BLaER1 (cell line): Measurements from ENCODE around the gene DCDC1.

Experiments used
- H3K27ac ChIP-seq: shearing (Covaris generic); formaldehyde crosslinking; 2 replicates; pipeline ENCODE4 v1.8.1; 2022
- H3K27me3 ChIP-seq: shearing (Covaris generic); formaldehyde crosslinking; 2 replicates; pipeline ENCODE4 v1.8.1; 2022
- H3K36me3 ChIP-seq: shearing (Covaris generic); formaldehyde crosslinking; 2 replicates; pipeline ENCODE4 v1.8.1; 2022
- H3K4me1 ChIP-seq: shearing (Covaris generic); formaldehyde crosslinking; 2 replicates; pipeline ENCODE4 v1.8.1; 2022
- H3K4me2 ChIP-seq: shearing (Covaris generic); formaldehyde crosslinking; 2 replicates; pipeline ENCODE4 v1.8.1; 2022
- H3K4me3 ChIP-seq: shearing (Covaris generic); formaldehyde crosslinking; 2 replicates; pipeline ENCODE4 v1.8.1; 2022
- H3K9ac ChIP-seq: shearing (Covaris generic); formaldehyde crosslinking; 2 replicates; pipeline ENCODE4 v1.8.1; 2022
- H3K9me3 ChIP-seq: shearing (Covaris generic); formaldehyde crosslinking; 2 replicates; pipeline ENCODE4 v1.8.1; 2022
- H4K20me1 ChIP-seq: shearing (Covaris generic); formaldehyde crosslinking; 2 replicates; pipeline ENCODE4 v1.8.1; 2022
- Cebpa-rat ChIP-seq: shearing (Covaris generic); IDR thresholded peaks from 2 replicates; pipeline ENCODE4 v1.8.1; 2022

Gene DCDC1

GRCh38 chr11:31060880-31061279, 308.7 kb downstream of the DCDC1 start:
- H3K9ac ChIP-seq = no peak overlapping the region
- no peak overlapping the region for H3K27ac ChIP-seq
- TF ChIP-seq Cebpa-rat = no peak
- no peak overlapping the region for H3K4me2 ChIP-seq
- H3K36me3 ChIP-seq = no peaks in the 10 kb centered on the region
- H3K9me3 ChIP-seq = no peaks in the 10 kb centered on the region
- no peaks in the 10 kb centered on the region for H4K20me1 ChIP-seq
- no peaks in the 10 kb centered on the region for H3K4me1 ChIP-seq
- H3K4me3 ChIP-seq = no peak overlapping the region
- H3K27me3 ChIP-seq = no peaks in the 10 kb centered on the region

GRCh38 chr11:31059529-31059928, 310.0 kb downstream of the DCDC1 start:
- H3K27me3 ChIP-seq = no peaks in the 10 kb centered on the region
- TF ChIP-seq Cebpa-rat = no peak
- H3K36me3 ChIP-seq = no peaks in the 10 kb centered on the region
- H4K20me1 ChIP-seq = no peaks in the 10 kb centered on the region
- no peak overlapping the region for H3K4me2 ChIP-seq
- no peak overlapping the region for H3K9ac ChIP-seq
- no peak overlapping the region for H3K27ac ChIP-seq
- no peaks in the 10 kb centered on the region for H3K4me1 ChIP-seq
- H3K9me3 ChIP-seq = no peaks in the 10 kb centered on the region
- H3K4me3 ChIP-seq = no peak overlapping the region

GRCh38 chr11:31050061-31050765, 319.3 kb downstream of the DCDC1 start:
- no peak overlapping the region for H3K4me3 ChIP-seq
- no peak overlapping the region for H3K27ac ChIP-seq
- H3K4me2 ChIP-seq = 0 out of 2 replicates have a peak overlapping the region, but pooled peaks have one; percentile 9
- no peaks in the 10 kb centered on the region for H3K36me3 ChIP-seq
- peaks cover 14% of the 10 kb centered on the region for H3K9me3 ChIP-seq
- no peak for TF ChIP-seq Cebpa-rat
- H3K4me1 ChIP-seq = peaks cover 7% of the 10 kb centered on the region
- H4K20me1 ChIP-seq = no peaks in the 10 kb centered on the region
- no peaks in the 10 kb centered on the region for H3K27me3 ChIP-seq
- no peak overlapping the region for H3K9ac ChIP-seq

GRCh38 chr11:31045335-31045734, 324.2 kb downstream of the DCDC1 start:
- Histone ChIP-seq H3K9me3 (no peaks in the 10 kb centered on the region), H3K9ac (no peak overlapping the region), H3K36me3 (no peaks in the 10 kb centered on the region), H3K4me2 (no peak overlapping the region), H3K27ac (no peak overlapping the region), H3K4me1 (peaks cover 3% of the 10 kb centered on the region), H3K4me3 (no peak overlapping the region), H3K27me3 (no peaks in the 10 kb centered on the region), H4K20me1 (no peaks in the 10 kb centered on the region)
- no peak for TF ChIP-seq Cebpa-rat

- Histone ChIP-seq H3K4me1 (no peaks in the 10 kb centered on the region), H3K27me3 (no peaks in the 10 kb centered on the region), H3K4me2 (no peak overlapping the region), H4K20me1 (no peaks in the 10 kb centered on the region), H3K36me3 (no peaks in the 10 kb centered on the region), H3K4me3 (no peak overlapping the region), H3K27ac (no peak overlapping the region), H3K9ac (no peak overlapping the region), H3K9me3 (no peaks in the 10 kb centered on the region)
- TF ChIP-seq Cebpa-rat = no peak
These were observed 339.3 kb downstream of the DCDC1 start for GRCh38 chr11:31030138-31030792.

- Histone ChIP-seq H3K9me3 (no peaks in the 10 kb centered on the region), H3K27me3 (no peaks in the 10 kb centered on the region), H3K9ac (no peak overlapping the region), H3K4me2 (no peak overlapping the region), H3K4me1 (no peaks in the 10 kb centered on the region), H3K27ac (no peak overlapping the region), H4K20me1 (no peaks in the 10 kb centered on the region), H3K36me3 (no peaks in the 10 kb centered on the region), H3K4me3 (no peak overlapping the region)
- no peak for TF ChIP-seq Cebpa-rat
These were observed 343.2 kb downstream of the DCDC1 start for GRCh38 chr11:31026315-31026714.

GRCh38 chr11:31022080-31022479, 347.5 kb downstream of the DCDC1 start:
- Histone ChIP-seq H3K9ac (no peak overlapping the region), H3K27ac (no peak overlapping the region), H3K4me2 (no peak overlapping the region), H3K36me3 (no peaks in the 10 kb centered on the region), H3K4me3 (no peak overlapping the region), H4K20me1 (no peaks in the 10 kb centered on the region), H3K9me3 (no peaks in the 10 kb centered on the region), H3K27me3 (no peaks in the 10 kb centered on the region), H3K4me1 (no peaks in the 10 kb centered on the region)
- TF ChIP-seq Cebpa-rat = no peak

- H4K20me1 ChIP-seq = no peaks in the 10 kb centered on the region
- H3K9ac ChIP-seq = no peak overlapping the region
- H3K27me3 ChIP-seq = no peaks in the 10 kb centered on the region
- TF ChIP-seq Cebpa-rat = no peak
- no peak overlapping the region for H3K4me3 ChIP-seq
- H3K4me1 ChIP-seq = no peaks in the 10 kb centered on the region
- H3K27ac ChIP-seq = no peak overlapping the region
- no peaks in the 10 kb centered on the region for H3K9me3 ChIP-seq
- no peaks in the 10 kb centered on the region for H3K36me3 ChIP-seq
- no peak overlapping the region for H3K4me2 ChIP-seq
These were observed 349.8 kb downstream of the DCDC1 start for GRCh38 chr11:31019786-31020185.

GRCh38 chr11:31005202-31005601, 364.3 kb downstream of the DCDC1 start:
- no peak for TF ChIP-seq Cebpa-rat
- no peak overlapping the region for H3K9ac ChIP-seq
- no peaks in the 10 kb centered on the region for H3K4me1 ChIP-seq
- H3K4me2 ChIP-seq = no peak overlapping the region
- H4K20me1 ChIP-seq = no peaks in the 10 kb centered on the region
- H3K27ac ChIP-seq = no peak overlapping the region
- H3K9me3 ChIP-seq = no peaks in the 10 kb centered on the region
- H3K27me3 ChIP-seq = no peaks in the 10 kb centered on the region
- H3K36me3 ChIP-seq = no peaks in the 10 kb centered on the region
- no peak overlapping the region for H3K4me3 ChIP-seq

GRCh38 chr11:31001427-31001826, 368.1 kb downstream of the DCDC1 start:
- Histone ChIP-seq H3K27ac (no peak overlapping the region), H3K9me3 (no peaks in the 10 kb centered on the region), H3K4me1 (no peaks in the 10 kb centered on the region), H4K20me1 (no peaks in the 10 kb centered on the region), H3K9ac (no peak overlapping the region), H3K36me3 (no peaks in the 10 kb centered on the region), H3K4me3 (no peak overlapping the region), H3K27me3 (no peaks in the 10 kb centered on the region), H3K4me2 (no peak overlapping the region)
- no peak for TF ChIP-seq Cebpa-rat

- H3K36me3 ChIP-seq = no peaks in the 10 kb centered on the region
- no peak overlapping the region for H3K4me2 ChIP-seq
- no peaks in the 10 kb centered on the region for H4K20me1 ChIP-seq
- H3K9ac ChIP-seq = no peak overlapping the region
- H3K27ac ChIP-seq = no peak overlapping the region
- TF ChIP-seq Cebpa-rat = no peak
- no peaks in the 10 kb centered on the region for H3K27me3 ChIP-seq
- H3K4me1 ChIP-seq = no peaks in the 10 kb centered on the region
- no peak overlapping the region for H3K4me3 ChIP-seq
- H3K9me3 ChIP-seq = no peaks in the 10 kb centered on the region
These were observed 369.2 kb downstream of the DCDC1 start for GRCh38 chr11:31000381-31000780.
